Lower leg skin (tissue), 4 donors: ENCODE data around the gene PAIP2. TPM values are rescaled to one million over a fixed set of nuclear protein-coding genes. Genes with fewer than 3 reads are reported as not detected.
"Not testable (repeated sequence)": the region's sequence is repeated elsewhere in the genome, so short reads cannot be mapped to it uniquely, and the experiment has no call there.

Experiments
- DNase-seq, 2 donors: peaks; one replicate each; pipeline ENCODE4 v3.0.0-alpha.2; 2019; ENCODE audit warnings: low spot score in 2 of 2
- H3K4me3 ChIP-seq: fragments of 200-600 bp; sonication (generic); 2 replicates; pipeline ENCODE4 v1.5.1; 2017; ENCODE audit warnings: mild to moderate bottlenecking, low read depth; ENCODE audit not compliant: poor library complexity, severe bottlenecking
- POLR2A ChIP-seq, 2 donors: fragments of 450-650 bp; IDR thresholded peaks; one replicate each; pipeline ENCODE4 v1.6.1; 2016 to 2017; ENCODE audit warnings: antibody characterized with exemption in 2 of 2, mild to moderate bottlenecking in 1 of 2, moderate library complexity in 1 of 2
- WGBS, 2 donors: methylation state at CpG; one replicate each; pipeline ENCODE4 v1.1.5; 2018; 5-methylcytosine and 5-hydroxymethylcytosine counted together
- intact Hi-C: fragments of 100-400 bp; cut with DNase I; formaldehyde crosslinking; loops from one replicate; pipeline ENCODE4 v1.15.0; 2023; ENCODE audit warnings: low total_unique reads
- total RNA-seq, 4 donors: library from RNA; depleted of rRNA; stranded (reverse); fragments of >200 nt; gene quantifications; one replicate each; pipeline ENCODE4 v1.1.0, GENCODE V29; 2016
- TF ChIP-seq, protein P1 (sequence below), 3 donors: fragments of 450-650 bp; IDR thresholded peaks; one replicate each; pipeline ENCODE4 v1.5.1; 2016; ENCODE audit warnings: antibody characterized with exemption in 3 of 3, mild to moderate bottlenecking in 3 of 3, moderate library complexity in 2 of 3

The PAIP2 gene
- total RNA-seq, 4 donors from 2014 or later: 47.4 to 81.5 (median 64.7) TPM

DNA sequence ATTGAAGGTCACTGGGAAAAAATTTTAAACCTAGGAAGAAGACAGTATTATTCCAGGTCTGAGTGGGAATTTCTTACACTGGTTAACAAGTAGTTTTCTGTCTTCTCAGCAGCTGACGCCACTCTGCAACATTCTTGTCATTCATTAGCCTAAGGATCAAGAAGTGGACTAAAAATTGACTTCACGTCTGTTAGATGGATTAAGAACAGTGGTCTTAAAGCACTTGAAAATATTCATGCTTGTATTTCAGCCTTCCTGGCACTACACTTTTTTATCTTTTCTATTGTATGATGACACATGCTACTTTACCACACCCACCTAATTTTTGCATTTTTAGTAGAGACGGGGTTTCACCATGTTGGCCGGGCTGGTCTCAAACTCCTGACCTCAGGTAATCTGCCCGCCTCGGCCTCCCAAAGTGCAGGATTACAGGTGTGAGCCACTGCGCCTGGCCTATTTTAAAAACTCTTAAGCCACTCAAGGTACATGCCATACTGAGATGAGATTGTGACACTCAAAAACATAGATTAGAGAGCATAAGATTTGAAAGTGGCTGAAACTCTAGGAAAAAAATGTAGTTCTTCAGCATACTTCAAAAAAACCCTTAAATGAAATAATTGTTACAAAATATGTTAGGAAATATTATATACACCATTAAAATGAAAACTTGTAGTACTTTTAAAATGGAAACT, 39.7 kb upstream of the PAIP2 start:
- WGBS, 2 donors: 55 to 58% methylated on average over 7 of the region's 7 CpGs
- intact Hi-C loops: no loop called here
- no peak overlapping the region for H3K4me3 ChIP-seq
- no peak for DNase-seq
- TF ChIP-seq POLR2A (IDR thresholded peaks at IDR 0.05): no peak
- TF ChIP-seq, protein P1, sequence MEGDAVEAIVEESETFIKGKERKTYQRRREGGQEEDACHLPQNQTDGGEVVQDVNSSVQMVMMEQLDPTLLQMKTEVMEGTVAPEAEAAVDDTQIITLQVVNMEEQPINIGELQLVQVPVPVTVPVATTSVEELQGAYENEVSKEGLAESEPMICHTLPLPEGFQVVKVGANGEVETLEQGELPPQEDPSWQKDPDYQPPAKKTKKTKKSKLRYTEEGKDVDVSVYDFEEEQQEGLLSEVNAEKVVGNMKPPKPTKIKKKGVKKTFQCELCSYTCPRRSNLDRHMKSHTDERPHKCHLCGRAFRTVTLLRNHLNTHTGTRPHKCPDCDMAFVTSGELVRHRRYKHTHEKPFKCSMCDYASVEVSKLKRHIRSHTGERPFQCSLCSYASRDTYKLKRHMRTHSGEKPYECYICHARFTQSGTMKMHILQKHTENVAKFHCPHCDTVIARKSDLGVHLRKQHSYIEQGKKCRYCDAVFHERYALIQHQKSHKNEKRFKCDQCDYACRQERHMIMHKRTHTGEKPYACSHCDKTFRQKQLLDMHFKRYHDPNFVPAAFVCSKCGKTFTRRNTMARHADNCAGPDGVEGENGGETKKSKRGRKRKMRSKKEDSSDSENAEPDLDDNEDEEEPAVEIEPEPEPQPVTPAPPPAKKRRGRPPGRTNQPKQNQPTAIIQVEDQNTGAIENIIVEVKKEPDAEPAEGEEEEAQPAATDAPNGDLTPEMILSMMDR (IDR thresholded peaks at IDR 0.05): no peak

DNA sequence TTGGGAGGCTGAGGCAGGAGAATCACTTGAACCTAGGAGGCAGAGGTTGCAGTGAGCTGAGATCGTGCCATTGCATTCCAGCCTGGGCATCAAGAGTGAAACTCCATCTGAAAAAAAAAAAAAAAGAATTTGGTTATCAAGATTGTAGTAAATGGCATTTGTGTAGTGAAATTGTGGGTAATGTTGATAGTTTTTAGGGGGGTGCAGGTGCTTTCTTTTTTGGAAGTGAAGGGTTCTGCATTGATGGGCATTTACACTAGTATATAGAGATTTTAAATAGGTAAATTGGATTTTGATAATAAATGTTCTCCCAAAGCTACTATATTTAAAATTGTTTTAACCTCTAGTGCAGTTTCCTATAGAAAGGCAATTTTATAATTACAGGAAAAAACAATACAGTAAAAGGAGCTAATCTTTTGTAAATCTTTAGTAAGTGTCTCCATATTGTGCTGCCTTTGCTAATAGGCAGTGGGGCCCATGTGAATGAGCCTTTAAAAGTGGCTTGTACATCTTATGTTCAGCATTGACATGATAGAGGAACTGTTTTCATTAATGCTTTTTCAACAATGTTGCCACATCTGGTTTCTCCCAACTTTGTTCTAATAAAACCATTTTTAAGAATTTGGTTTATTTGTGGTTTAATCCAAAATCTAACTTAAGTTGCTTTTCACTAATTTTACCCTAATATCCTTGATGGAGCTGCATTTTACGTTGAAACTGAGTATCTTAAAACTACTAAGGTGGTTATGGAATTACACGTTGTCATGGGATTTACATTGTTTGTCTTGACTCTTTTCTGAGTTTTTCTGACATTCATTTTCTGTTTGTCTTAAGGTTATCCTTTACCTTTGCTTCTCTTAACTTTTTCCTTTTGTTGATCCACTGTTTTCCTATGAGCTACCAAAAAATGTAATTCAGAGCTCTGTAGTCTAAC, 37.0 kb upstream of the PAIP2 start:
- TF ChIP-seq, protein P1 (IDR thresholded peaks at IDR 0.05): no peak
- no peak for TF ChIP-seq POLR2A (IDR thresholded peaks at IDR 0.05)
- no peak for DNase-seq
- WGBS, 2 donors: 48 to 54% methylated on average over 3 of the region's 3 CpGs
- intact Hi-C loops: no loop called here
- no peak overlapping the region for H3K4me3 ChIP-seq

DNA sequence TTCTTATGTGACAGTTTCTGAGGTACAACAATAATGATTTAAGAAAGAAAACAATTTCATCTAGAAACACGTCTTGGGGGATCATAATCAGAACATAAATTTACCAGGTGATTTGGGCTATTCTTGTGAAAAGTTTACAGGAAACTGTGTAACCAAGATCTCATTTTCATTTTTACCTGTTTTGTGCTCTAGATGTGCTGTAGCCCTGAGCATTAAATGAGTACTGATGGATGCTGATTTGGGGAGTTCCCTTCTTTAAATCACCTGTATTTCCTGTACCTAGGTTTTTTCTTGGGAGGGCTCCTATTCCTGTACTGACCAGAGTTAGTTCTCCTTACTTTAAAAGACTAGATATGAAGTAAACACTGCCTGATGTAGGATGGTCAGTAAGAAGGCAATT, 35.5 kb upstream of the PAIP2 start:
- TF ChIP-seq, protein P1 (IDR thresholded peaks at IDR 0.05): no peak
- no peak for TF ChIP-seq POLR2A (IDR thresholded peaks at IDR 0.05)
- intact Hi-C loops: no loop called here

DNA sequence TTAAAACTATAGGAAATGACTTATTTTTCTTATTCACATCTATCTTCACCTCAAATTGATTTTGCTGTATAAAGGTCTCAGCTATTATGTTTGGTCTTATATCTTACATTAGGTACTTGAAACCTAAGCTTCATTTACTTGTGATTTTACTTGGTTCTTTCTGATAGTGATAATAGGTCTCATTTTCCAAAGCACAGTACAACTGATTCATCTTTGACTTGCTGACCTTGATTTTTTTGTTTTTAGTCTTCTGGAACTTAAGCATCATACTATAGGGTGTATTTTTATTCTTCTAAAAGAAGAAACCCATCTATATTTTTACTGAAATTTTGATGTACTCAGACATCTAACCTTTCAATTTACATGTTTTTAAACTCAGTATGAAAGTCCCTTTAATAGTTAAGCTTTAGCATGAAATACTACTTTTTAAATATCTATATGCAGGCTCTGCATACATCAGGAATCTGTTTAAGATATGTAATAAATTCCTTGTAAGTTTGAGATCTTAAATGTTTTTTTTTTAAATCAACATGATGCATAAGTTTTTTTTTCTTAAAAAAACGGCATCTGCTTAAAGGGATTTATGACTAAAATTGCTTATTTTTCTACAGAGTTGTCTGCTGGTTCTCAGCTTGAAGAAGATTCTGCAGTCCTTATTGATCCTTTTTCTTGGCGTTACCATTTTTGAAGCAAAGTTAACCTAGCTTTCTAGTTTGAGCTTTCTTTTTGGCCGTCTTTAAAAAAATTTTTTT, 34.9 kb upstream of the PAIP2 start:
- no peak for DNase-seq
- no peak overlapping the region for H3K4me3 ChIP-seq
- WGBS, 2 donors: 57 to 65% methylated on average over 3 of the region's 3 CpGs
- intact Hi-C loops: no loop called here
- TF ChIP-seq, protein P1 (IDR thresholded peaks at IDR 0.05): no peak
- TF ChIP-seq POLR2A (IDR thresholded peaks at IDR 0.05): no peak

More for the DNA sequence above, 35.5 kb upstream of the PAIP2 start:
- WGBS, 2 donors: 38 to 39% methylated on average over 1 of the region's 1 CpG
- no peak for DNase-seq
- no peak overlapping the region for H3K4me3 ChIP-seq

DNA sequence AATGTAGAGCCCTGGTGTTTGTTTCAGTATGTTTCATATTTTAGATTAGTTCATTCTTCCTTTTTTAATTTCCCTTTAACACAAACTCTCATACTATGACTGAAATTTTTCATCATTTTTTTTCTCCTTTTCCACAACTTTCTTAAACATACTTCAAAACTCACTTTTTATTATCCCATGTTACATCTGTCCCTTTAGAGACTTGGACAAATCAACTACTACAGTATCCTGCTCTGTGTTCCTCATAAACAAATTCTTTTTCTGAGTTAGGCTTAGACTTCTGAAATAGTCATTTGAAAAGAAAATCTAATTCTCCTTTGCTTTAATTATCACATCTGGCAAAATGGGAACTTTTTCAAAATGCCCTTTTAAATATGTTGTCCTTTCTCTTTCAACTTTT, 32.9 kb upstream of the PAIP2 start:
- intact Hi-C loops: no loop called here
- TF ChIP-seq, protein P1 (IDR thresholded peaks at IDR 0.05): no peak

DNA sequence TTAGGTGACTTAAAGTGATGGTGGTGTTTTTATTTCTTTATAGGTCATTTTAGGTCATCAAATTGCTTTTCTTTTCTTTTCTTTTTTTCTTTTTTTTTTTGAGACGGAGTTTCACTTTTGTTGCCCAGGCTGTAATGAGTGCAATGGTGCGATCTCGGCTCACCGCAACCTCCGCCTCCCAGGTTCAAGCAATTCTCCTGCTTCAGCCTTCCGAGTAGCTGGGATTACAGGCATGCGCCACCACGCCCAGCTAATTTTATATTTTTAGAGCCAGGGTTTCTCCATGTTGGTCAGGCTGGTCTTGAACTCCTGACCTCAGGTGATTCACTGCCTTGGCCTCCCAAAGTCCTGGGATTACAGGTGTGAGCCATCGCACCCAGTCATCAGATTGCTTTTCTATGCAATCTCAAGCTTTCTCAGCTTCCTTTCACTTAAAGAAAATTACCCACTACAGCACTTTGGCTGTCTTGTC, 30.9 kb upstream of the PAIP2 start:
- DNase-seq, intact Hi-C loops, H3K4me3 ChIP-seq: not testable (repeated sequence)
- WGBS, 2 donors: 83 to 89% methylated on average over 9 of the region's 9 CpGs

More for the DNA sequence above, 32.9 kb upstream of the PAIP2 start:
- H3K4me3 ChIP-seq: no peak overlapping the region
- DNase-seq: no peak
